Measurements from ENCODE around the gene USF2. TPM values are rescaled to one million over a fixed set of nuclear protein-coding genes. Genes with fewer than 3 reads are reported as not detected.
A peak's percentile ranks its signal among the peaks of the same experiment; 100 is the strongest.
"Not testable (repeated sequence)": the region's sequence is repeated elsewhere in the genome, so short reads cannot be mapped to it uniquely, and the experiment has no call there.

USF2 gene
- polyA plus RNA-seq, 1 of the 3 experiments (the other 2 are of a cell fraction), result 102 TPM

GRCh38 chr19:35236638-35237400, 31.9 kb upstream of the USF2 start:
- no peak for DNase-seq
- H3K9me2 ChIP-seq, result no peaks in the 10 kb centered on the region
- no peak overlapping the region for H3K9ac ChIP-seq
- no peaks in the 10 kb centered on the region for H4K20me1 ChIP-seq (ENCODE audit: insufficient read depth)
- ChIA-PET CTCF (interaction anchor here (0.7 to 0.8 kb wide), 2 partner anchors 33 to 122 kb away, joined by 3 read pairs; no protein-coding TSS in a partner anchor), POLR2A (no interaction called here)
- H3K79me2 ChIP-seq (ENCODE audit: insufficient read depth), result no peaks in the 10 kb centered on the region
- H3K4me1 ChIP-seq (ENCODE audit: control insufficient read depth in 1 of 2, insufficient read depth in 2 of 2, low read depth in 1 of 2, low read length in 1 of 2), result no peaks in the 10 kb centered on the region
- no peak overlapping the region for H3K4me3 ChIP-seq (ENCODE audit: low read depth in 2 of 2, low read length in 1 of 2)
- H3F3A ChIP-seq (replicated peaks; ENCODE audit: insufficient read depth), result no peaks in the 10 kb centered on the region
- no peak for TF ChIP-seq RXRA (IDR thresholded peaks at IDR 0.05; ENCODE audit: borderline replicate concordance, low read depth)
- peak; percentile 66; the same call in 1 of the 2 replicates for TF ChIP-seq RFX5 (IDR thresholded peaks at IDR 0.05; ENCODE audit: low read length)
- H2AFZ ChIP-seq (ENCODE audit: low read depth), result no peak overlapping the region
- 10% methylated on average over 6 of the region's 6 CpGs for WGBS (ENCODE audit: low lambda C conversion rate)
- H3K27me3 ChIP-seq (ENCODE audit: insufficient read depth), result peaks cover 18% of the 10 kb centered on the region; the same call in 1 of the 2 replicates
- no peak overlapping the region for H3K27ac ChIP-seq (ENCODE audit: low read depth in 2 of 2, low read length in 1 of 2)
- no peaks in the 10 kb centered on the region for H3K36me3 ChIP-seq (replicated peaks in 1 of 2; ENCODE audit: control insufficient read depth in 1 of 2, insufficient read depth in 2 of 2, low read length in 1 of 2)
- H3K9me3 ChIP-seq, result no peaks in the 10 kb centered on the region
- H3K4me2 ChIP-seq, result no peak overlapping the region

- H3K36me3 ChIP-seq (replicated peaks in 1 of 2; ENCODE audit: control insufficient read depth in 1 of 2, insufficient read depth in 2 of 2, low read length in 1 of 2); H3K4me2 ChIP-seq; H2AFZ ChIP-seq (ENCODE audit: low read depth); DNase-seq; POLR2A ChIA-PET; H3K79me2 ChIP-seq (ENCODE audit: insufficient read depth); H3K9me3 ChIP-seq; H3K4me1 ChIP-seq (ENCODE audit: control insufficient read depth in 1 of 2, insufficient read depth in 2 of 2, low read depth in 1 of 2, low read length in 1 of 2); H3K4me3 ChIP-seq (ENCODE audit: low read depth in 2 of 2, low read length in 1 of 2); H3F3A ChIP-seq (replicated peaks; ENCODE audit: insufficient read depth); H3K27ac ChIP-seq (ENCODE audit: low read depth in 2 of 2, low read length in 1 of 2); H3K9me2 ChIP-seq; H3K27me3 ChIP-seq (ENCODE audit: insufficient read depth); H3K9ac ChIP-seq; H4K20me1 ChIP-seq (ENCODE audit: insufficient read depth): not testable (repeated sequence)
- CTCF ChIA-PET, result interaction anchor here (0.6 kb wide), 1 partner anchor 31 kb away, joined by 3 read pairs; no protein-coding TSS in a partner anchor
- 2% methylated on average over 1 of the region's 1 CpG for WGBS (ENCODE audit: low lambda C conversion rate)
These were observed 29.2 kb upstream of the USF2 start for GRCh38 chr19:35239597-35239996.

- Histone ChIP-seq H3K9me2 (no peaks in the 10 kb centered on the region), H3F3A (replicated peaks; ENCODE audit: insufficient read depth) (no peaks in the 10 kb centered on the region), H3K9ac (no peak overlapping the region), H3K27ac (ENCODE audit: low read depth in 2 of 2, low read length in 1 of 2) (no peak overlapping the region), H2AFZ (ENCODE audit: low read depth) (no peak overlapping the region), H3K36me3 (replicated peaks in 1 of 2; ENCODE audit: control insufficient read depth in 1 of 2, insufficient read depth in 2 of 2, low read length in 1 of 2) (no peaks in the 10 kb centered on the region), H3K9me3 (no peaks in the 10 kb centered on the region; the same call in 1 of the 2 replicates), H3K4me2 (no peak overlapping the region), H4K20me1 (ENCODE audit: insufficient read depth) (no peaks in the 10 kb centered on the region), H3K4me3 (ENCODE audit: low read depth in 2 of 2, low read length in 1 of 2) (no peak overlapping the region), H3K79me2 (ENCODE audit: insufficient read depth) (no peaks in the 10 kb centered on the region), H3K27me3 (ENCODE audit: insufficient read depth) (no peaks in the 10 kb centered on the region), H3K4me1 (ENCODE audit: control insufficient read depth in 1 of 2, insufficient read depth in 2 of 2, low read depth in 1 of 2, low read length in 1 of 2) (no peaks in the 10 kb centered on the region)
- CTCF ChIA-PET, result no interaction called here
- POLR2A ChIA-PET, result no interaction called here
- WGBS (ENCODE audit: low lambda C conversion rate), result 12% methylated on average over 1 of the region's 1 CpG
- DNase-seq, result no peak
- no peak for TF ChIP-seq GABPA (IDR thresholded peaks at IDR 0.05; ENCODE audit: low read depth)
- no peak for TF ChIP-seq NFIC (IDR thresholded peaks at IDR 0.05; ENCODE audit: borderline replicate concordance)
- no peak for TF ChIP-seq USF2 (IDR thresholded peaks at IDR 0.05; ENCODE audit: borderline replicate concordance, low read depth, low read length)
- no peak for TF ChIP-seq RAD21 (IDR thresholded peaks at IDR 0.05; ENCODE audit: low read length)
- TF ChIP-seq CHD2 (IDR thresholded peaks at IDR 0.05; ENCODE audit: low read length, partially characterized antibody), result no peak
- no peak for TF ChIP-seq PBX3 (IDR thresholded peaks at IDR 0.05)
- no peak for TF ChIP-seq NRF1 (IDR thresholded peaks at IDR 0.05; ENCODE audit: low read depth, low read length)
- TF ChIP-seq EP300 (IDR thresholded peaks at IDR 0.05; ENCODE audit: borderline replicate concordance in 1 of 2, low read depth in 1 of 2, low read length in 1 of 2), result no peak
- no peak for TF ChIP-seq EZH2phosphoT487 (IDR thresholded peaks at IDR 0.05; ENCODE audit: borderline replicate concordance, low read depth)
- no peak for TF ChIP-seq MEF2A (IDR thresholded peaks at IDR 0.05; ENCODE audit: borderline replicate concordance, low read depth)
- no peak for TF ChIP-seq FOXJ3 (CRISPR knock-in tag; IDR thresholded peaks at IDR 0.05)
- TF ChIP-seq SIN3A (IDR thresholded peaks at IDR 0.05; ENCODE audit: borderline replicate concordance, low read depth, low read length), result no peak
- no peak for TF ChIP-seq CTCF (IDR thresholded peaks at IDR 0.05)
- no peak for TF ChIP-seq JUND (IDR thresholded peaks at IDR 0.05)
These were observed 28.4 kb upstream of the USF2 start for GRCh38 chr19:35240327-35240726.
